SK-N-SH (cell line): ENCODE results near the gene PFKP.

ENCODE experiments used
- CTCF ChIP-seq: fragments of 200-600 bp; sonication (generic); IDR thresholded peaks from 2 replicates; pipeline ENCODE4 v1.6.1; 2017; ENCODE audit warnings: antibody characterized with exemption, mild to moderate bottlenecking, moderate library complexity
- FOSL2 ChIP-seq: IDR thresholded peaks from 2 replicates; pipeline ENCODE4 v1.4.0; 2012; ENCODE audit warnings: low read depth, mild to moderate bottlenecking, moderate library complexity, borderline replicate concordance
- GATA2 ChIP-seq: sonication (generic); formaldehyde crosslinking; IDR thresholded peaks from 2 replicates; pipeline ENCODE4 v1.5.0; 2020; ENCODE audit warnings: mild to moderate bottlenecking, missing genetic modification reagents

GRCh38 chr10:3136763-3137611, 69.6 kb downstream of the PFKP start:
- TF ChIP-seq CTCF (no peak), FOSL2 (no peak), GATA2 (no peak)
